Activated CD8-positive, alpha-beta memory T cell treated with anti-CD3 and anti-CD28 coated beads for 36 hours (primary cell): ENCODE measurements around the gene GTF2F1. TPM values are rescaled to one million over a fixed set of nuclear protein-coding genes. Genes with fewer than 3 reads are reported as not detected.

Experiments
- CTCF ChIA-PET: fragments of 350-600 bp; sonication (Branson Sonifier 250); formaldehyde crosslinking; loops from one replicate; lab custom pipeline; 2021; ENCODE audit warnings: antibody characterized with exemption; lab: Charles Lee
- POLR2A ChIA-PET: fragments of 350-600 bp; sonication (Branson Sonifier 250); formaldehyde crosslinking; loops from one replicate; lab custom pipeline; 2021; ENCODE audit warnings: antibody characterized with exemption; lab: Charles Lee
- total RNA-seq, 2 experiments: library from RNA; stranded (reverse); gene quantifications; one replicate each; pipeline ENCODE4 v1.2.3, GENCODE V29; 2021

GTF2F1 gene
- total RNA-seq, 2 experiments from 2014 or later, result 61.5 to 66.6 TPM

- ChIA-PET CTCF (no interaction called here), POLR2A (interaction anchor here (0.9 kb wide), 1 partner anchor 13 kb away, joined by 3 read pairs; no protein-coding TSS in a partner anchor)
Measured at GRCh38 chr19:6421075-6422014, 28.4 kb upstream of the GTF2F1 start.

GRCh38 chr19:6418562-6418932, 25.6 kb upstream of the GTF2F1 start:
- ChIA-PET POLR2A (no interaction called here), CTCF (no interaction called here)

- CTCF ChIA-PET, result no interaction called here
- POLR2A ChIA-PET, result no interaction called here
Measured at GRCh38 chr19:6417713-6418561, 25.0 kb upstream of the GTF2F1 start.

GRCh38 chr19:6416658-6417405, 23.9 kb upstream of the GTF2F1 start:
- ChIA-PET POLR2A (interaction anchor here (0.6 kb wide), 1 partner anchor 87 kb away, joined by 3 read pairs; no protein-coding TSS in a partner anchor), CTCF (no interaction called here)

- ChIA-PET CTCF (interaction anchor here (0.6 kb wide), 1 partner anchor 13 kb away, joined by 3 read pairs; no protein-coding TSS in a partner anchor), POLR2A (no interaction called here)
Measured at GRCh38 chr19:6415591-6416190, 22.7 kb upstream of the GTF2F1 start.

- POLR2A ChIA-PET, result no interaction called here
Measured at GRCh38 chr19:6414793-6415590, 22.0 kb upstream of the GTF2F1 start.

GRCh38 chr19:6413721-6414643, 21.0 kb upstream of the GTF2F1 start:
- ChIA-PET POLR2A (no interaction called here), CTCF (no interaction called here)

More at GRCh38 chr19:6414793-6415590, 22.0 kb upstream of the GTF2F1 start:
- CTCF ChIA-PET, result interaction anchor here (0.6 kb wide), 1 partner anchor 14 kb away, joined by 3 read pairs; no protein-coding TSS in a partner anchor

GRCh38 chr19:6413291-6413690, 20.3 kb upstream of the GTF2F1 start:
- POLR2A ChIA-PET, result interaction anchor here (0.6 kb wide), 1 partner anchor 87 kb away, joined by 4 read pairs; no protein-coding TSS in a partner anchor
- CTCF ChIA-PET, result no interaction called here

- CTCF ChIA-PET, result interaction anchor here (0.6 kb wide), 1 partner anchor 238 kb away, joined by 8 read pairs; no protein-coding TSS in a partner anchor
- POLR2A ChIA-PET, result interaction anchor here (0.6 kb wide), 1 partner anchor 88 kb away, joined by 4 read pairs; no protein-coding TSS in a partner anchor
Measured at GRCh38 chr19:6412447-6413091, 19.6 kb upstream of the GTF2F1 start.

- CTCF ChIA-PET, result no interaction called here
Measured at GRCh38 chr19:6412061-6412446, 19.1 kb upstream of the GTF2F1 start.

GRCh38 chr19:6409346-6409745, 16.4 kb upstream of the GTF2F1 start:
- POLR2A ChIA-PET, result interaction anchor here (0.6 kb wide), 1 partner anchor 440 kb away, joined by 3 read pairs; no protein-coding TSS in a partner anchor
- CTCF ChIA-PET, result interaction anchor here (0.7 kb wide), 2 partner anchors 56 to 113 kb away, joined by 3 read pairs; no protein-coding TSS in a partner anchor

More at GRCh38 chr19:6412061-6412446, 19.1 kb upstream of the GTF2F1 start:
- POLR2A ChIA-PET, result no interaction called here

GRCh38 chr19:6406401-6406800, 13.4 kb upstream of the GTF2F1 start:
- CTCF ChIA-PET, result no interaction called here
- POLR2A ChIA-PET, result no interaction called here

GRCh38 chr19:6402837-6403608, 10.1 kb upstream of the GTF2F1 start:
- POLR2A ChIA-PET, result no interaction called here
- CTCF ChIA-PET, result interaction anchor here (0.7 kb wide), 1 partner anchor 124 kb away, joined by 3 read pairs; no protein-coding TSS in a partner anchor

GRCh38 chr19:6402058-6402457, 9.1 kb upstream of the GTF2F1 start:
- CTCF ChIA-PET, result no interaction called here
- POLR2A ChIA-PET, result no interaction called here
